Measurements from ENCODE around the gene NCKAP5.

The NCKAP5 gene

DNA sequence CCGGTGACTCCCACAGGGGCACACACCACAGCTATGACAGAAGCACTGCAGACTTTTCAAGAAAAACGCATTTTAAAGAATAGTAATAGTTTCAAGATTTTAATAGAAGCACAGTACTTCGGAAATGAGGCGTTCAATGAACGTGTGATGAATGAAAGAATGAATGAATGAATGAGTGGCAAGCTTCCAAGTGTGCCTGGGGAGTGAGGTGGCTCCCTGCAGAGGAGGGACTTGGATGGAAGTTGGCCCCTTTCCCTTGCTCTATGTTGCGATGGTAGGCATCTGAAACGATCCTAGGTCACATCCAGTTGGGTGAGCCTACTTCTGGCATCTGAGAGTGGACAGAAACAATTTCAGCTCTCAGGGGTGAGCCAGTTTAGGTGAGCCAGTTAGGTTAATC is 65.6 kb downstream of the NCKAP5 start:
- no peaks in the 10 kb centered on the region for H3K9me3 Mint-ChIP-seq
- H3K27ac Mint-ChIP-seq: no peak overlapping the region
- H3K36me3 Mint-ChIP-seq (ENCODE audit: low read depth): no peaks in the 10 kb centered on the region
- peaks cover 2% of the 10 kb centered on the region for H3K27me3 Mint-ChIP-seq
- no peak for ATAC-seq
- H3K4me1 Mint-ChIP-seq: no peaks in the 10 kb centered on the region
- no peak for DNase-seq
- no peak overlapping the region for H3K4me3 Mint-ChIP-seq

DNA sequence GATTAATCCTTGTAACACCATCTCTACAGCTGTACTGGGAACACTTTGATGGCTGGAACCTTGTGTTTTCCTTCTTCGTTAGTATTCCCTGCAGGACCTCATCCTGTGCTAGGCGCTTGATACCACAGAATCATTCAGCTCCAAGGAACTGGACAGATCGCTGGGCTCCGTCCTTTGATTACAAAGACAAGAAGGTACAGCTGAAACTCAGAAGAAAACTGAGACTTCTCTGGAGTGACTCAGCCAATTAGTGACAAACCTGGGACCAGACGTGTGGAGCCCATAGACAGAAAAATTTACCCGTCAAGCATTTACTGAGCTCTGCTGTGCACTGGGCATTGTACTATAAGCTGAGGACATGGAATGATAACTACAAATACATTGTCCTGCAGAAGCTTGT is 67.3 kb downstream of the NCKAP5 start:
- DNase-seq (no peak), ATAC-seq (no peak)
- H3K27ac Mint-ChIP-seq: no peak overlapping the region
- no peaks in the 10 kb centered on the region for H3K9me3 Mint-ChIP-seq
- no peaks in the 10 kb centered on the region for H3K4me1 Mint-ChIP-seq
- no peak overlapping the region for H3K4me3 Mint-ChIP-seq
- H3K36me3 Mint-ChIP-seq (ENCODE audit: low read depth): no peaks in the 10 kb centered on the region
- peaks cover 2% of the 10 kb centered on the region for H3K27me3 Mint-ChIP-seq

DNA sequence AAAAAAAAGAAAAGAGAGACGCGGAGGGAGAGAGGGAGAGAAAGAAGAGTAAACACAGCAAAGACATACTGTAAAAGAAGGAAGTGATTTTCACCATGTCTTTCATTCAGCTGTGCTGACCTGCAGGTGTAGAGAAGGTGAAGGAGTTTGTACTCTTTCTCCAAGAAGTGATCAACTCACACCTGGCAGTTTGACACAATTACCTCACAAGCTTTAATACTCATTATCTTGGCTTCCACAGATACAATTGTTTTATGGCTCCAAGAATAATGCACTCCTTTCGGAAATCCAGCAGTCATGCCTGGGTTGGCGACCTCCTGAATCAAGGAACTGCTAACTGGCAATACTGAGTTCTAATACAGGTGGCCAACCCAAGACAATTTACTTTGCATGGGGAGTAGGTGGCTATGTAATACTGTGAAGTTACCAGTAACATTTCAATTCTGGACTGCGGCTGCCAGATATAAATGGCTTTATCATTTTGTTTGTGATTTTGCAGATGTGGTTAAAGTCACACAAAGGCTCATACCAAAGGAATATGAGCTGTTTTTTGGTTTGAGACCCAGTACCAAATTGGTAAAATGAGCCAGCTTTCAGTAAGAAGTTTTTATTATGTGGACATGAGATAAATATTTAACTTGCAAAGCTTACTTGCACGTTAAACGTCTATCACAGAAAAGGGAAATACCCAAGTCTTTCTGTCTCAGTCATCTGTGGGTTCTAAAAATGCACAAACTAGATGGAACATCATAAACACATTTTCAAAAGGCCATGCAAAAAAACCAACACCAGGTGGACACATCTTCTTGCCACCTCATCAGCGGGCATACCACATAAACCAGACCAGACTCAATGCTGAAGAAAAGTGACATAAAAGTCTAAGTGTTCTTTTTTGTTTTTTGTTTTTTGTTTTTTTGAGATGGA is 69.3 kb downstream of the NCKAP5 start:
- Mint-ChIP-seq H3K4me3 (no peak overlapping the region), H3K27me3 (peaks cover 2% of the 10 kb centered on the region), H3K9me3 (no peaks in the 10 kb centered on the region), H3K36me3 (ENCODE audit: low read depth) (no peaks in the 10 kb centered on the region), H3K4me1 (no peaks in the 10 kb centered on the region), H3K27ac (no peak overlapping the region)
- ATAC-seq (no peak), DNase-seq (no peak)

DNA sequence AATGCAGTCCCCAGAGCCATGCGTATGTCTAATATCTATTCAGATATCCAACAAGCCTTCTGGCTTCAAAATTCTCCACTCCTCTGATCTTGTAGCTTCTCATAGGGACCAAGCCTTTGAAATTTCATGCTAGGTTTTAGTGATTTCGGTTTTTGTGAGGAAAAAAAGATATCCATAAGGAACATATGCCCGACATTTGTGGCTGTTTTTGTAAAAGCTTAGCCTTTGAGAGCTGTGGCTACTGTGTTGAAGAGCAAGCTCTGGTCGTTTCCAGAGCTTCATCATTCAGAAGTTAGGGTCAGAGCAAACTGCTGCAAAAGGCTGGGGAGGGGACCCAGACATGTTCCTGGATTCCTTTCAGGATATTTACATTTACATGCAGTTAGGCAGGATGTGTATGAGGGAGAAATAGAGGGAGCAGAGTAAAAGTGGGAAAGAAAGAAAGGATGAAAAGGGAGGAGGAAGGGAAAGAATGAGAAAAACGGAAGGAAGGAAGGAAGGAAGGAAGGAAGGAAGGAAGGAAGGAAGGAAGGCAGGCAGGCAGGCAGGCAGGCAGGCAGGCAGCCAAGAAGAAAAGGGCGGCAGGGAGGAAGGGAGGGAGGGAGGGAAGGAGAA is 70.2 kb downstream of the NCKAP5 start:
- Mint-ChIP-seq H3K4me3 (no peak overlapping the region), H3K27me3 (peaks cover 2% of the 10 kb centered on the region), H3K27ac (no peak overlapping the region), H3K36me3 (ENCODE audit: low read depth) (no peaks in the 10 kb centered on the region), H3K4me1 (no peaks in the 10 kb centered on the region), H3K9me3 (no peaks in the 10 kb centered on the region)
- ATAC-seq (no peak), DNase-seq (no peak)

DNA sequence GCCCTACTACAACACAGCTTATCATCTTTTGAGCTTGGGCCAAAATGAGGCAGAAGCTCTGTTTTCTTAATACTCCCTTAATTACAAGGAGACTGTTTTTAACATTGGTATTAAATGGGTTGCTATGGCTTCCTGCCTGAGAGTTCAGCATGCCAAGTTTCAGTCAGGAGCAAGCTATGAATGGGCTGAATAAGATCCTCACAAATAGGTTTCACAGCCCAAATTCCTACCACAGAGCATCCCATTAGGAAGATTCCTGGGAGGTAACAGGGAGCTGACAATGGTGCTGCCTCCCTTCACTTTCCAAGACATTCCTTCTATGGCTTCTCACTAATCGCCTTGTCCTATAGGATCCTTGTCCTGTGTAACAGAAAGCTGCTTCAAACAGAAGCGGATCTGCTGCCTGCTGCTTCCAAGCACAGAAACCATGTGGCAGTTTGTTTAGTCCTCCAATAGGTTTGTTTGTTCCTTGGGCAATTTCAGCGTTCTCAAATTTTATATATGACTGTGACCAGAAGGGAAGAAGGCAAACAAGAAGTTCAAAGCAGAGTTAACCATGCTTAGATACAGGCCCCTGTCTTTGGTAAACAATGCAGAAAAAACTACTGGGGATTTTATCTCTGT is 70.9 kb downstream of the NCKAP5 start:
- ATAC-seq: no peak
- Mint-ChIP-seq H3K4me1 (no peaks in the 10 kb centered on the region), H3K4me3 (no peak overlapping the region), H3K9me3 (no peaks in the 10 kb centered on the region), H3K27me3 (peaks cover 2% of the 10 kb centered on the region), H3K36me3 (ENCODE audit: low read depth) (no peaks in the 10 kb centered on the region), H3K27ac (no peak overlapping the region)
- DNase-seq: no peak

DNA sequence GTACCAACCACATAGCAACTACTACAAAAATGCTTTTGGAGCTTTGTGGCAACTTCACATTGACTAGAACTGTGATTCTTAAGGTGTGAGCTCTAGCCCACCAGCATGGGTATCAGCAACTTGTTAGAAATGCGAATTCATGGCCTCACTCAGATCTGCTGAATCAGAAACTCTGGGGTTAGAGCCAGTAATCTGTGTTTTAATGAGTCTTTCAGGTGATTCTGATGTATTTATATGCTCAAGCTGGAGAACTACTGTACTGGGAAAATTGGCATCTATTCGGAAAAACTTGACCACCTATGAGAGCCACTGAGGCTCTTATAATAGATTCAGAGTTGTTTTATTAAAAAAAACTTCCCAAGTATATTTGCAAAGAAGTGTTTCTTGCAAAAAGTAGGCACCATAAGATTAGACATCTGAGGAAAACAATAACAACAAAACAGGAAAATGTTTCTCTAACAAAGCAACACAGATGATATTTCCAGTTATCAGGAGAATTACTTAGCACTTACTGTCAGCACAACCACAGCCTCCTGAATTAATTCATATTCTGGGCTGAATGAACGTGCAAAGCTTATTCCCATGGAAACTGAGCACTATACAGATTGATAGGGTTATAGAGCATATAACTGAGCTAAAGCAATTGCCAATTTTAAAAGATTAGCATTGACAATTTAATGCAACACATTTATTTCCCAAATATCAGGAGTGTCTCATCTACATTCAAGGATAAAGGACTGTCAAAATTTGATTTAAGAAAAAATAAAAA is 71.6 kb downstream of the NCKAP5 start:
- ATAC-seq (no peak), DNase-seq (no peak)
- no peak overlapping the region for H3K27ac Mint-ChIP-seq
- no peaks in the 10 kb centered on the region for H3K36me3 Mint-ChIP-seq (ENCODE audit: low read depth)
- H3K27me3 Mint-ChIP-seq: peaks cover 2% of the 10 kb centered on the region
- no peaks in the 10 kb centered on the region for H3K4me1 Mint-ChIP-seq
- H3K4me3 Mint-ChIP-seq: no peak overlapping the region
- H3K9me3 Mint-ChIP-seq: no peaks in the 10 kb centered on the region

DNA sequence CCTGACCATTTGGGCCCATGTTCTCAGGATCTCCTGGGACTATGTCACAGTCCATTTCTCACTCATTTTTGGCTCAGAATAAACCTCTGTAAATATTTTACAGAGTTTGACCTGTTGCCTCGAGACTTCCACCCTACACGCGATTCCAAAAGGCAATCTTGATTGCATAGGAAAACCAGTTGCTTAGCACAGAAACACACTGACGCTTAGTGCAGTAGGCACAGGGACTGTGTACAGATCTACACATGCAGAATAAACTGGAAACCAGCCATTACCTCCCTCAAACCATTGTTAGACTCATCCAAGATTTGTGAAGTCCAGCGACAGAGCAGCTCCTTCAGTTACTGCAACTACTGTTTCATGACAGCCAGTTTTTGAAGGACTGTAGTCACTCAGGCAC is 73.0 kb downstream of the NCKAP5 start:
- ATAC-seq: no peak
- H3K27me3 Mint-ChIP-seq: peaks cover 2% of the 10 kb centered on the region
- no peaks in the 10 kb centered on the region for H3K36me3 Mint-ChIP-seq (ENCODE audit: low read depth)
- DNase-seq: no peak
- H3K9me3 Mint-ChIP-seq: no peaks in the 10 kb centered on the region
- no peaks in the 10 kb centered on the region for H3K4me1 Mint-ChIP-seq
- no peak overlapping the region for H3K27ac Mint-ChIP-seq
- H3K4me3 Mint-ChIP-seq: no peak overlapping the region

DNA sequence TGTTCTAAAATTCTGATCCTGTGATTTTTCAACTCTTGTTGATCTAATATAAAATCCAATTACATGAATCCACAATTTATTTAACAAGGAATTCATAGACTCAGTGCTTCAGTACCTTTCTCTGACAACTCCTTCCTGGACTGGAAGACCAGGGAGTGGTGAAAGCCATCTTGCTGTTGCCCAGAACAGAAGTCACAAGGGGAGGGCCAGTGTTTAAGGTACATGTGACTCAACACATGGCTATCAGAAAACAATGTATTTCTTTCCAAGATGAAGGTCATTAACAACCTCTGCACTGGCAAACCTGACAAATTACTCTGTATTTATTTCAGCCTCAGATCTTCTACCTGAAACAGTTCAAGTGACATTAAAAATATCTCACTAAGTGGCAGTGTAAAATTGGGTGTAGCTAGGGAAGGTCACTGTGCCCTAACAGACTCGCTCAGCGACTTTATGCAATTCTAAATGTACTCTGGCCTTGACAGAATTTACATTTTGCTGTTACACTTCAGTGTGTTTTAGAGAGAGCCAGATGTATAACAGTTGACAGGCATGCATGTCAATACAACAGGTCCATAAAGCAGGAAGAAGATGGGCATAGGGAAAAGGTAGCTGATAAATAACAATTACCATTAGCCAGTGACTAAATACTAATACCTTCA is 75.4 kb downstream of the NCKAP5 start:
- no peaks in the 10 kb centered on the region for H3K27me3 Mint-ChIP-seq
- no peak for DNase-seq
- H3K27ac Mint-ChIP-seq: no peak overlapping the region
- no peaks in the 10 kb centered on the region for H3K9me3 Mint-ChIP-seq
- ATAC-seq: no peak
- H3K4me1 Mint-ChIP-seq: no peaks in the 10 kb centered on the region
- no peaks in the 10 kb centered on the region for H3K36me3 Mint-ChIP-seq (ENCODE audit: low read depth)
- no peak overlapping the region for H3K4me3 Mint-ChIP-seq

DNA sequence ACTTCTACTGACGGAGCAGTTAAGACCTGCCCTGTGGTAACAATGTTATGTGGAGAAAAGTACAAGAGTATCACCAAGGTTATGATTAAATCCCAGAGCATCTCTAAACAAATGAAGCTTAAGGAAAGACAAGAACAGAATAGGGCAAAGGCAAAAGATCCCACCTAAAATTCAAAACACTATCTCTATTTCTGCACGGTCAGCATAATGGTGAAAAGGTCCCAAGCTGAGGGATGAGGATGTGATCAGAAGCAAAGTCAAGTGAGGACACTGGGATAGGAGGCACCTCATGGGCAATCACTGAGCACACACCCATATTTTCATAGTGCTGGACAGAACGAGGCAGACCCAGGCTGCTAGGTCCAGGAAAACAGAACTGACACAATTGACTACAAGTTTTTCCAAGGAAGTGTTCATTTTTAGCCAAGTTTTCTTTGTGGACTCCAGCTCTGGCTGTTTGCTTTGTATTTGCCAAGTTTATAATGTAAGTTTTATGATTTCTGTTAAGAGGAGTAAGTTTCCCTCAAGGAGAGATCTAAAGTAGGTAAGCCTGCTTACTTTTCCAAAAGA is 77.8 kb downstream of the NCKAP5 start:
- Mint-ChIP-seq H3K9me3 (peaks cover 8% of the 10 kb centered on the region), H3K36me3 (ENCODE audit: low read depth) (no peaks in the 10 kb centered on the region), H3K4me3 (no peak overlapping the region), H3K27ac (no peak overlapping the region), H3K4me1 (no peaks in the 10 kb centered on the region), H3K27me3 (no peaks in the 10 kb centered on the region)
- no peak for DNase-seq
- no peak for ATAC-seq

DNA sequence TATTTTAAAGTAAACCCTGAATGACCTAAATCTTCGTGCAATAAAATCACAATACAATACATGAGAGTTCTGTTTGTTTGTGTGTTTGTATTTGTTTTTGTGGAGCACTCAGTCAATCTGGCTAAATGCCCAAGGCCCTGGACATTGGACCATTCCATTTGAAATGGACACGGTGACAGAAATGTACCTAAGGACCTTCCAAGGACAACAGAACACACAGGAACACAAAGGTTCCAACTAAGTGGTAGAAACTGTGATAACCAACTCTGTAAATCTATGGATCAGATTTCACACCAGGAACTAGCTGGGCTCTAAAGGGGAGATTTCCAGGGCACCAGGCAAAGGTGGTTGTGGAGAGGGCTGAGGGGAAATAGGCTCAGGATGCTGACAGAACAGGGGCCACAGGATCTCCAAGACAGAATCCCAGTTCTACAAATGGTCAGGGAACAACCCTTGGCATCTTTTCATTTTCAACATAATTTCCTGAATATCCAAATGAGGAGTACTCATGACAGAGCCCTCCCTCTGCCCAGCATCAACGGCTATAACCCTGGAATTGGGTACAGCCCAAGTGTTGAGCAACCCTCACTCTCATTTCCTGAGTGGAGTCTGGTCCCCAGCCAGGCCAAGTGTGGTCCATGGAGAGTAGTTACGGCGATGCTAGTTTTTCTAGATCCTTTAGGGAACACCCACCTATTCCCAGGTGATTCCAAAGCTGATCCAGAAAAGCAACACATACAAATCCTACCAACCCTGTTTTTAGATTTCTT is 78.4 kb downstream of the NCKAP5 start:
- DNase-seq (no peak), ATAC-seq (no peak)
- no peaks in the 10 kb centered on the region for H3K4me1 Mint-ChIP-seq
- no peak overlapping the region for H3K27ac Mint-ChIP-seq
- no peaks in the 10 kb centered on the region for H3K27me3 Mint-ChIP-seq
- peaks cover 8% of the 10 kb centered on the region for H3K9me3 Mint-ChIP-seq
- no peak overlapping the region for H3K4me3 Mint-ChIP-seq
- no peaks in the 10 kb centered on the region for H3K36me3 Mint-ChIP-seq (ENCODE audit: low read depth)

DNA sequence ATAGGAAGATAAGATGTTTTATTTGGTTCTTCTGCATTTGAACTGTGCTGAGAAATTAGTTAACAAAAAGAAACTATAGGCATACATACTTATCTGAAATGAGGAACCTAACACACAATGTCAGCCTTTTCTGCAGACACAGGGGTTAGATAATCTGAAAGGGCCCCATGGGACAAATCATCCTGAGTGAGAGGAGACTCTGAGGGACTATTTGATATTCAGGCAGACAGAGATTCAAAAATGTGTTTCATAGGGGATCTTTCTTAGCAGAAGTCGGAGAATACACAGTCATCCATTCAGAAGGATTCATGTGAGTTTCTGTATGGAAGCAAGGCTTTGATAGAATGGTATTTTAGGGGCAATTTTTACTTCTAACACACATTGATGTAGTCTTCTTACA is 79.1 kb downstream of the NCKAP5 start:
- no peak overlapping the region for H3K27ac Mint-ChIP-seq
- no peaks in the 10 kb centered on the region for H3K27me3 Mint-ChIP-seq
- no peak overlapping the region for H3K4me3 Mint-ChIP-seq
- ATAC-seq: no peak
- no peak for DNase-seq
- no peaks in the 10 kb centered on the region for H3K36me3 Mint-ChIP-seq (ENCODE audit: low read depth)
- H3K9me3 Mint-ChIP-seq: peaks cover 8% of the 10 kb centered on the region
- no peaks in the 10 kb centered on the region for H3K4me1 Mint-ChIP-seq

DNA sequence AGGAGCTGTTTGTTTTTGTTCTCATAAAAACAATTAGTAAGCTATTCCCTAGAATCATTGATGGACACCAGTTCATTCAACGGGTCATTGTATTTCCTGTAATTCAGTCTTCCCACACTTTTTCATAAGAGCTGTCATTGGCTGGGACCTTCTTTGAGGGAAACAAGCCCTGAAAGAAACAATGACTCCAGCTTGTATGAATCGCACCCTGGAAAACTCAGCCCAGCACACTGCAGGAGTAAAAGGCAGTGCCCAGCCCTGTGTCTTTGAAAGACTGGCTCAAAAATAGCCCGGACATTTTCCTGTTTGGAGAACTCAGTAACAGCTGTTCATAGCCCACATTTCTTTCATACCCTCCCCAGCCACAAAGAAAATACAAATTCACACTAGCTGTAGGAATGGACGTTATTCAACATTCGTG is 81.5 kb downstream of the NCKAP5 start:
- H3K27me3 Mint-ChIP-seq: peaks cover 4% of the 10 kb centered on the region
- no peak overlapping the region for H3K27ac Mint-ChIP-seq
- ATAC-seq: no peak
- H3K4me3 Mint-ChIP-seq: no peak overlapping the region
- H3K9me3 Mint-ChIP-seq: peaks cover 8% of the 10 kb centered on the region
- DNase-seq: no peak
- H3K36me3 Mint-ChIP-seq (ENCODE audit: low read depth): no peaks in the 10 kb centered on the region
- H3K4me1 Mint-ChIP-seq: no peaks in the 10 kb centered on the region

DNA sequence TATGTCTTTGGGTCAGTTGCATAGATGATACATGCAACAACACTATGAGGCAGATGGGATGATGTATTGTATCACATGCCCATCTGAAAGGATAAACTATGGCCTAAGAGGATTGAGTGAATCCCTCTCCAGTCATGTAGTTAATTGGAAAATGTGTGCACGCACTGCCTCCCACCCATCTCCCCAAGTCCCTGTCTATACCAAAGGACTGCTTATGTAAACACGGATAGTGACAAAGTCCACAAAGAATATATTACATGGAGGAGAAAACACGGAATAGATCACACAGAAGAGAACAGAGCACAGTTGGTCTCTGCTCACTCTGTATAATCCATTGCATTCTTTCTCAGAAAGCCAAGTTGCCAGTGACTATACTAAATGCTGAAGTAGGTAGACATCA is 82.4 kb downstream of the NCKAP5 start:
- Mint-ChIP-seq H3K27ac (no peak overlapping the region), H3K27me3 (peaks cover 4% of the 10 kb centered on the region), H3K9me3 (peaks cover 8% of the 10 kb centered on the region), H3K36me3 (ENCODE audit: low read depth) (no peaks in the 10 kb centered on the region), H3K4me3 (no peak overlapping the region), H3K4me1 (no peaks in the 10 kb centered on the region)
- DNase-seq (no peak), ATAC-seq (no peak)

All from activated naive CD8-positive, alpha-beta T cell treated with anti-CD3 and anti-CD28 coated beads, Interleukin-2, amount 50 U/mL, for 24 hours (primary cell).